H9 (cell line): ENCODE data around the gene LZTFL1. TPM values are rescaled to one million over a fixed set of nuclear protein-coding genes. Genes with fewer than 3 reads are reported as not detected.

Experiments
- DNase-seq: peaks from one replicate; pipeline ENCODE4 v3.0.0-alpha.2; 2017
- H2AFZ ChIP-seq: one replicate; pipeline ENCODE4 v1.6.1; 2013; ENCODE audit warnings: mild to moderate bottlenecking, low read length, control low read depth, moderate library complexity
- H2AK5ac ChIP-seq: 2 replicates; pipeline ENCODE4 v1.6.1; 2013; ENCODE audit warnings: low read length, control low read depth, mixed read lengths; ENCODE audit not compliant: insufficient read length
- H2BK120ac ChIP-seq: one replicate; pipeline ENCODE4 v1.6.1; 2013; ENCODE audit warnings: low read depth, mild to moderate bottlenecking, low read length, control low read depth, inconsistent platforms; ENCODE audit not compliant: poor library complexity, severe bottlenecking
- H2BK12ac ChIP-seq: 2 replicates; pipeline ENCODE4 v1.6.1; 2013; ENCODE audit warnings: low read length, control low read depth, mixed read lengths, low read depth; ENCODE audit not compliant: insufficient read length
- H2BK15ac ChIP-seq: 2 replicates; pipeline ENCODE4 v1.6.1; 2013; ENCODE audit warnings: low read depth, low read length, control low read depth
- H2BK20ac ChIP-seq: one replicate; pipeline ENCODE4 v1.6.1; 2013; ENCODE audit warnings: low read depth, mild to moderate bottlenecking, low read length, control low read depth, inconsistent platforms; ENCODE audit not compliant: poor library complexity, severe bottlenecking
- H2BK5ac ChIP-seq: 2 replicates; pipeline ENCODE4 v1.6.1; 2013; ENCODE audit warnings: low read length, control low read depth, mixed read lengths; ENCODE audit not compliant: insufficient read length
- H3K14ac ChIP-seq: 2 replicates; pipeline ENCODE4 v1.6.1; 2013; ENCODE audit warnings: low read length, control low read depth; ENCODE audit not compliant: insufficient read depth
- H3K18ac ChIP-seq: 2 replicates; pipeline ENCODE4 v1.6.1; 2013; ENCODE audit warnings: low read depth, mild to moderate bottlenecking, mixed read lengths, low read length, control low read depth; ENCODE audit not compliant: insufficient read length
- H3K23ac ChIP-seq: 2 replicates; pipeline ENCODE4 v1.6.1; 2013; ENCODE audit warnings: low read length, control low read depth, mixed read lengths, low read depth; ENCODE audit not compliant: insufficient read length
- H3K23me2 ChIP-seq: 2 replicates; pipeline ENCODE4 v1.6.1; 2013; ENCODE audit warnings: low read depth, mild to moderate bottlenecking, mixed read lengths, low read length, control low read depth; ENCODE audit not compliant: insufficient read length, poor library complexity, severe bottlenecking
- H3K27ac ChIP-seq: 2 replicates; pipeline ENCODE4 v1.5.1; 2013; ENCODE audit warnings: low read length, control low read depth, mixed read lengths, low read depth; ENCODE audit not compliant: insufficient read length
- H3K27me3 ChIP-seq: 2 replicates; pipeline ENCODE4 v1.6.1; 2013; ENCODE audit warnings: low read length, control low read depth, inconsistent platforms; ENCODE audit not compliant: insufficient read depth
- H3K4ac ChIP-seq: 2 replicates; pipeline ENCODE4 v1.6.1; 2013; ENCODE audit warnings: low read depth, mild to moderate bottlenecking, control low read depth, inconsistent platforms, low read length, moderate library complexity
- H3K4me1 ChIP-seq: 2 replicates; pipeline ENCODE4 v1.6.1; 2013; ENCODE audit warnings: low read length, control low read depth, inconsistent platforms; ENCODE audit not compliant: insufficient read depth
- H3K4me2 ChIP-seq: 2 replicates; pipeline ENCODE4 v1.6.1; 2013; ENCODE audit warnings: low read length, control low read depth, mixed read lengths; ENCODE audit not compliant: insufficient read length, insufficient read depth
- H3K56ac ChIP-seq: 2 replicates; pipeline ENCODE4 v1.6.1; 2013; ENCODE audit warnings: low read depth, mild to moderate bottlenecking, mixed read lengths, low read length, control low read depth; ENCODE audit not compliant: insufficient read length
- H3K79me1 ChIP-seq: 2 replicates; pipeline ENCODE4 v1.6.1; 2013; ENCODE audit warnings: low read depth, mild to moderate bottlenecking, moderate library complexity, low read length, control low read depth, inconsistent platforms; ENCODE audit not compliant: insufficient read depth, poor library complexity, severe bottlenecking
- H3K79me2 ChIP-seq: 2 replicates; pipeline ENCODE4 v1.6.1; 2013; ENCODE audit warnings: low read length, control low read depth, inconsistent platforms; ENCODE audit not compliant: insufficient read depth
- H3K9ac ChIP-seq: 2 replicates; pipeline ENCODE4 v1.6.1; 2013; ENCODE audit warnings: low read length, control low read depth, mixed read lengths; ENCODE audit not compliant: insufficient read length; ENCODE audit errors: extremely low read depth
- H3K9me3 ChIP-seq: one replicate; pipeline ENCODE4 v1.6.1; 2013; ENCODE audit warnings: low read depth, low read length, inconsistent platforms; ENCODE audit not compliant: control insufficient read depth
- H3T11ph ChIP-seq: one replicate; pipeline ENCODE4 v1.6.1; 2013; ENCODE audit warnings: mild to moderate bottlenecking, low read length, control low read depth, inconsistent platforms
- H4K20me1 ChIP-seq: one replicate; pipeline ENCODE4 v1.6.1; 2013; ENCODE audit not compliant: control insufficient read depth, insufficient read length, insufficient read depth
- H4K5ac ChIP-seq: 2 replicates; pipeline ENCODE4 v1.6.1; 2013; ENCODE audit warnings: low read depth, mild to moderate bottlenecking, mixed read lengths, low read length, control low read depth; ENCODE audit not compliant: insufficient read length
- H4K8ac ChIP-seq: replicated peaks from 2 replicates; pipeline ENCODE4 v1.6.1; 2013; ENCODE audit warnings: low read length, control low read depth, mixed read lengths, low read depth; ENCODE audit not compliant: insufficient read length
- H4K91ac ChIP-seq: 2 replicates; pipeline ENCODE4 v1.6.1; 2013; ENCODE audit warnings: low read depth, mild to moderate bottlenecking, moderate library complexity, mixed read lengths, low read length, control low read depth; ENCODE audit not compliant: insufficient read length
- H3K27ac Mint-ChIP-seq, 3 experiments: 2 replicates in 2 of 3; 3 replicates in 1 of 3; pipeline ENCODE4 v1.8.0; 2020 to 2021; ENCODE audit warnings: mixed read lengths in 3 of 3, mild to moderate bottlenecking in 1 of 3, moderate library complexity in 1 of 3
- H3K27me3 Mint-ChIP-seq: 2 replicates; pipeline ENCODE4 v1.8.0; 2021; ENCODE audit warnings: low read depth, mild to moderate bottlenecking, moderate library complexity, mixed read lengths
- H3K36me3 Mint-ChIP-seq, 3 experiments: 2 replicates in 2 of 3; 3 replicates in 1 of 3; pipeline ENCODE4 v1.8.0; 2020 to 2021; ENCODE audit warnings: low read depth in 3 of 3, mixed read lengths in 3 of 3; ENCODE audit not compliant: insufficient read depth in 1 of 3
- H3K4me1 Mint-ChIP-seq, 2 experiments: 2 replicates each; pipeline ENCODE4 v1.8.0; 2020; ENCODE audit warnings: mixed read lengths in 2 of 2
- H3K4me3 Mint-ChIP-seq, 2 experiments: 2 replicates in 1 of 2; 3 replicates in 1 of 2; pipeline ENCODE4 v1.8.0; 2020 to 2021; ENCODE audit warnings: mild to moderate bottlenecking in 2 of 2, mixed read lengths in 2 of 2, moderate library complexity in 1 of 2
- H3K9me3 Mint-ChIP-seq, 2 experiments: 2 replicates in 1 of 2; 3 replicates in 1 of 2; pipeline ENCODE4 v1.8.0; 2020; ENCODE audit warnings: mild to moderate bottlenecking in 2 of 2, mixed read lengths in 2 of 2, moderate library complexity in 1 of 2
- CTCF ChIP-seq: fragments of 200-600 bp; sonication (generic); conservative IDR thresholded peaks from 3 replicates; pipeline ENCODE4 v1.8.0; 2021; ENCODE audit warnings: antibody characterized with exemption, mild to moderate bottlenecking
- WGBS: extraction: QIAGEN DNeasy Blood & Tissue Kit; methylation state at CpG from one replicate; pipeline ENCODE4 v1.1.7; 2013; ENCODE audit warnings: missing lambda C conversion rate, low lambda C conversion rate, mixed read lengths; ENCODE audit not compliant: insufficient read length; ENCODE audit errors: extremely low coverage; 5-methylcytosine and 5-hydroxymethylcytosine counted together
- total RNA-seq: library from RNA; stranded (reverse); gene quantifications from 2 replicates; pipeline ENCODE4 v1.2.1, GENCODE V29; 2021

LZTFL1 gene
- total RNA-seq, 1 experiment from 2014 or later, result 12.2 TPM

- H3K27me3 Mint-ChIP-seq, result peaks cover 5% of the 10 kb centered on the region
- no peaks in the 10 kb centered on the region; a peak in 1 of 7 replicates for H3K36me3 Mint-ChIP-seq
- Histone ChIP-seq H4K8ac (no peak overlapping the region), H2AFZ (no peak overlapping the region), H4K20me1 (no peaks in the 10 kb centered on the region), H3K4me1 (no peaks in the 10 kb centered on the region), H4K5ac (no peak overlapping the region), H3K4me2 (no peak overlapping the region), H3T11ph (no peak overlapping the region), H3K27ac (no peak overlapping the region), H3K56ac (no peak overlapping the region), H3K79me1 (no peaks in the 10 kb centered on the region), H3K9ac (no peak overlapping the region), H4K91ac (no peak overlapping the region), H2AK5ac (no peak overlapping the region), H3K27me3 (no peaks in the 10 kb centered on the region), H3K79me2 (no peaks in the 10 kb centered on the region), H3K18ac (no peak overlapping the region), H3K9me3 (no peaks in the 10 kb centered on the region), H2BK5ac (no peak overlapping the region), H3K14ac (no peak overlapping the region), H3K23me2 (no peaks in the 10 kb centered on the region), H2BK15ac (no peak overlapping the region), H2BK120ac (no peak overlapping the region), H3K4ac (no peak overlapping the region), H3K23ac (no peak overlapping the region), H2BK20ac (no peak overlapping the region), H2BK12ac (no peak overlapping the region)
- peak overlapping the region in 1 of 3 experiments; percentile 80; a peak in 2 of 7 replicates for H3K27ac Mint-ChIP-seq
- H3K4me3 Mint-ChIP-seq, result no peak overlapping the region
- DNase-seq, result no peak
- H3K4me1 Mint-ChIP-seq, result peaks cover 17% of the 10 kb centered on the region in 2 experiments
- no peaks in the 10 kb centered on the region; a peak in 1 of 5 replicates for H3K9me3 Mint-ChIP-seq
- TF ChIP-seq CTCF, result no peak
- WGBS, result no CpG with 5 or more reads among the region's 8 CpGs
These were observed 67.1 kb downstream of the LZTFL1 start for GRCh38 chr3:45774581-45775521.
